Neural progenitor cell (in vitro differentiated cells): Measurements from ENCODE around the gene THSD4.

Source experiments
- EZH2 ChIP-seq: fragments of 200-600 bp; sonication (generic); IDR thresholded peaks from 2 replicates; pipeline ENCODE4 v1.6.1; 2017; ENCODE audit warnings: antibody characterized with exemption, mild to moderate bottlenecking, moderate library complexity
- TF ChIP-seq, protein P1 (sequence below): fragments of 200-600 bp; sonication (generic); IDR thresholded peaks from 2 replicates; pipeline ENCODE4 v1.5.1; 2017; ENCODE audit warnings: antibody characterized with exemption, mild to moderate bottlenecking

DNA sequence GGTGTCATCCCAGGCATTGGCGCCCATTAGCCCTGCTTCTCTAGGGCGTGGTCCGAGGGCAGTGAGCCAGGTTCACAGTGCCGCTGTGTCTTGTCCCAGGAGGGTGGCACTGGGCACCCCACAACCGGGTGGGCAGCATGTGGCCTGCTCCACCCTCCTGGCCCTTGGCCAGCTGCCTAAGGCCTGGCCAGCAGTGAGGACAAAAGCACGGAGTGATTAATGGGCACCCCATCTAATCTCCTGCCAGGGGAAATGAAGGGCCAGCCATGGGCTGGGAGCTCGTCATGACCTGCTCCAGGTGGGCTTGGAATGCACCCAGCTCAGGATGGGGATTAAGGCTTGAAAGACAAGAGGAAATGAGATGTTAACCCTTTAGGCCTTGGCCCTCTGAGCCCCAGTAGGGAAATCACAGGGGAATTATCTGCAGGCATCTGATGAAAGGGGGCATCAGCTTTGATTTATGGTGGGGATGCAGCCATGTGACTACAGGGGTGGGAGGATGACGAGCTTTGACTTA lies 5.2 kb downstream of the THSD4 start:
- TF ChIP-seq, protein P1, sequence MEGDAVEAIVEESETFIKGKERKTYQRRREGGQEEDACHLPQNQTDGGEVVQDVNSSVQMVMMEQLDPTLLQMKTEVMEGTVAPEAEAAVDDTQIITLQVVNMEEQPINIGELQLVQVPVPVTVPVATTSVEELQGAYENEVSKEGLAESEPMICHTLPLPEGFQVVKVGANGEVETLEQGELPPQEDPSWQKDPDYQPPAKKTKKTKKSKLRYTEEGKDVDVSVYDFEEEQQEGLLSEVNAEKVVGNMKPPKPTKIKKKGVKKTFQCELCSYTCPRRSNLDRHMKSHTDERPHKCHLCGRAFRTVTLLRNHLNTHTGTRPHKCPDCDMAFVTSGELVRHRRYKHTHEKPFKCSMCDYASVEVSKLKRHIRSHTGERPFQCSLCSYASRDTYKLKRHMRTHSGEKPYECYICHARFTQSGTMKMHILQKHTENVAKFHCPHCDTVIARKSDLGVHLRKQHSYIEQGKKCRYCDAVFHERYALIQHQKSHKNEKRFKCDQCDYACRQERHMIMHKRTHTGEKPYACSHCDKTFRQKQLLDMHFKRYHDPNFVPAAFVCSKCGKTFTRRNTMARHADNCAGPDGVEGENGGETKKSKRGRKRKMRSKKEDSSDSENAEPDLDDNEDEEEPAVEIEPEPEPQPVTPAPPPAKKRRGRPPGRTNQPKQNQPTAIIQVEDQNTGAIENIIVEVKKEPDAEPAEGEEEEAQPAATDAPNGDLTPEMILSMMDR: no peak
- TF ChIP-seq EZH2: no peak
